Thoracic aorta (tissue), 2 donors: ENCODE data around the gene ASIC1. TPM values are rescaled to one million over a fixed set of nuclear protein-coding genes. Genes with fewer than 3 reads are reported as not detected.

Source experiments
- ATAC-seq: fragments of 150-250 bp; one replicate; pipeline ENCODE4 v1.8.0; 2017; ENCODE audit warnings: low read depth; ENCODE audit not compliant: insufficient number of reproducible peaks, low FRiP score
- DNase-seq: peaks from one replicate; pipeline ENCODE4 v3.0.0-alpha.2; 2020; ENCODE audit warnings: low spot score
- H3K27ac ChIP-seq, 2 donors: fragments of 200-600 bp; sonication (generic); 1 replicate in 1 of 2; 2 replicates in 1 of 2; pipeline ENCODE4 v1.5.1; 2016; ENCODE audit warnings: mild to moderate bottlenecking in 2 of 2, moderate library complexity in 2 of 2
- H3K27me3 ChIP-seq: fragments of 200-600 bp; sonication (generic); replicated peaks from 2 replicates; pipeline ENCODE4 v1.6.0; 2016; ENCODE audit warnings: mild to moderate bottlenecking; ENCODE audit not compliant: insufficient read depth
- H3K36me3 ChIP-seq: fragments of 200-600 bp; sonication (generic); one replicate; pipeline ENCODE4 v1.5.1; 2016
- H3K4me1 ChIP-seq, 2 donors: fragments of 200-600 bp; sonication (generic); 1 replicate in 1 of 2; 2 replicates in 1 of 2; pipeline versions ENCODE4 v1.5.1 to v1.6.0; 2016; ENCODE audit warnings: low read depth in 2 of 2, mild to moderate bottlenecking in 1 of 2; ENCODE audit not compliant: control insufficient read depth in 1 of 2
- H3K4me3 ChIP-seq: fragments of 200-600 bp; sonication (generic); 2 replicates; pipeline ENCODE4 v1.5.1; 2016; ENCODE audit warnings: mild to moderate bottlenecking
- H3K9me3 ChIP-seq: fragments of 200-600 bp; sonication (generic); 2 replicates; pipeline ENCODE4 v1.5.1; 2016
- total RNA-seq, 2 donors: library from RNA; depleted of rRNA; stranded (reverse); fragments of >200 nt; gene quantifications; one replicate each; pipeline versions ENCODE4 v1.1.0 to v1.2.3, GENCODE V29; 2016
- TF ChIP-seq, protein P1 (sequence below): fragments of 200-600 bp; sonication (generic); IDR thresholded peaks from one replicate; pipeline ENCODE4 v1.5.1; 2019; ENCODE audit warnings: antibody characterized with exemption

ASIC1 gene
- total RNA-seq, 2 donors from 2014 or later = not detected

DNA sequence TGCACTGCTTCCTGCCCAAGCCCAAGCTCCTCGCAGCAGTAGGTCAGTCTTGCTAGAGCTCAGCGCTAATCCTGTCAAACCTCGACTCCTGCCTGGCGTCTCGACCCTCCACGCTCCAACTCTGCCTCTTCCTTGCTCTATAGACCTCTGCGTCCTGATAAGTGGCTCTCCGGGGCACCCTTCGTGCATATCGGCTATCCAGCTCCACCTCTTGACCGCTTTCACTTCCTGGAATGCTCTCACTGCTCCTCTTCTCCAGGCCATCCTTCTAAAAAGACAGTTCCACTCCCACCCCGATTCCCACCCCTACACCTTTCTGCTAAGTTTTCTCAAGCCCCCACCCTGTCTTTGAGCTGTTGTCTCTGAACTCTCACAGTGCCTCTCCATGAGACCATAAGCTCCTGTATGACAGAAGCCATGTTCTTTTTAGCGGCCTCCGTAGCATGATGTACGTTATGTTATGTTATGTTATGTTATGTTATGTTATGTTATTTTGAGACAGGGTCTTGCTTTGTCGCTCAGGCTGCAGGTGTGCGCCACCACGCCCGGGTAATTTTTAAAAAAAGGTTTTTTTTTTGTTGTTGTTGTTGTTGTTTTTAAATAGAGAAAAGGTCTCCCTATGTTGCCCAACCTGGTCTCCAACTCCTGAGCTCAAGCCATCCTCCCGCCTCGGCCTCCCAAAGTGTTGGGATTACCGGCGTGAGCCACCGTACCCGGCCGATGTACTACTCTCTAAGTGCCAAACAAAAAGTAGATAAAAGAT is 55.2 kb downstream of the ASIC1 start:
- no peaks in the 10 kb centered on the region for H3K9me3 ChIP-seq
- ATAC-seq (no peak), DNase-seq (no peak)
- peak overlapping the region; percentile 74 for H3K4me3 ChIP-seq
- H3K36me3 ChIP-seq = no peaks in the 10 kb centered on the region
- H3K4me1 ChIP-seq = peaks cover 50 to 52% of the 10 kb centered on the region in 2 donors
- H3K27ac ChIP-seq = peak overlapping the region; percentile 94 to 96
- TF ChIP-seq, protein P1, sequence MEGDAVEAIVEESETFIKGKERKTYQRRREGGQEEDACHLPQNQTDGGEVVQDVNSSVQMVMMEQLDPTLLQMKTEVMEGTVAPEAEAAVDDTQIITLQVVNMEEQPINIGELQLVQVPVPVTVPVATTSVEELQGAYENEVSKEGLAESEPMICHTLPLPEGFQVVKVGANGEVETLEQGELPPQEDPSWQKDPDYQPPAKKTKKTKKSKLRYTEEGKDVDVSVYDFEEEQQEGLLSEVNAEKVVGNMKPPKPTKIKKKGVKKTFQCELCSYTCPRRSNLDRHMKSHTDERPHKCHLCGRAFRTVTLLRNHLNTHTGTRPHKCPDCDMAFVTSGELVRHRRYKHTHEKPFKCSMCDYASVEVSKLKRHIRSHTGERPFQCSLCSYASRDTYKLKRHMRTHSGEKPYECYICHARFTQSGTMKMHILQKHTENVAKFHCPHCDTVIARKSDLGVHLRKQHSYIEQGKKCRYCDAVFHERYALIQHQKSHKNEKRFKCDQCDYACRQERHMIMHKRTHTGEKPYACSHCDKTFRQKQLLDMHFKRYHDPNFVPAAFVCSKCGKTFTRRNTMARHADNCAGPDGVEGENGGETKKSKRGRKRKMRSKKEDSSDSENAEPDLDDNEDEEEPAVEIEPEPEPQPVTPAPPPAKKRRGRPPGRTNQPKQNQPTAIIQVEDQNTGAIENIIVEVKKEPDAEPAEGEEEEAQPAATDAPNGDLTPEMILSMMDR = no peak
- no peaks in the 10 kb centered on the region for H3K27me3 ChIP-seq

DNA sequence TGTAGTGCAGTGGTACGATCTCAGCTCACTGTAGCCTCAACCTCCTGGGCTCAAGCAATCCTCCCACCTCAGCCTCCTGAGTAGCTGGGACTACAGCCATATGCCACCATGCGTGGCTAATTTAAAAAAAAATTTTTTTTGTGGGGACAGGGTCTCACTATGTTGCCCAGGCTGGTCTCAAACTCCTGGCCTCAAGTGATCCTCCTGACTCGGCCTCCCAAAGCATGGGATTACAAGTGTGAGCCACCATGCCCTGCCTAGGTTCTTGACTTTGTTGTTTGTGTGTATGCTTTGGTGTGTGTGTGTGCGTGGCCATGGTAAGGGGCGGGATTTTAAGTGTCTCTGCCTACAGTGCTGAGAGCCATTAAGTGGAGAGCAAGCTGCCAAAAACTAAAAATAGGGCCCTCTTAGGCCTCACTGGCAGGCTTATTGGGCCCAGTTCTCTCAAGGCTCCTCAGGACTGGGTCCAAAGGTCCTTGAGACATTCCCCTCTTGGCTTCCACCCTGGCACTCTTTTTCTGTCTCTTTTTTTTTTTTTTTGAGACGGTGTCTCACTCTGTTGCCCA is 59.7 kb downstream of the ASIC1 start:
- H3K36me3 ChIP-seq = peaks cover 19% of the 10 kb centered on the region
- ATAC-seq = peak; percentile 14
- H3K27me3 ChIP-seq = no peaks in the 10 kb centered on the region
- TF ChIP-seq, protein P1 = no peak
- DNase-seq = no peak
- no peaks in the 10 kb centered on the region for H3K9me3 ChIP-seq
- H3K4me1 ChIP-seq = peaks cover 36 to 38% of the 10 kb centered on the region in 2 donors
- peak overlapping the region; percentile 15 for H3K4me3 ChIP-seq
- H3K27ac ChIP-seq = peak overlapping the region; percentile 45 to 49

DNA sequence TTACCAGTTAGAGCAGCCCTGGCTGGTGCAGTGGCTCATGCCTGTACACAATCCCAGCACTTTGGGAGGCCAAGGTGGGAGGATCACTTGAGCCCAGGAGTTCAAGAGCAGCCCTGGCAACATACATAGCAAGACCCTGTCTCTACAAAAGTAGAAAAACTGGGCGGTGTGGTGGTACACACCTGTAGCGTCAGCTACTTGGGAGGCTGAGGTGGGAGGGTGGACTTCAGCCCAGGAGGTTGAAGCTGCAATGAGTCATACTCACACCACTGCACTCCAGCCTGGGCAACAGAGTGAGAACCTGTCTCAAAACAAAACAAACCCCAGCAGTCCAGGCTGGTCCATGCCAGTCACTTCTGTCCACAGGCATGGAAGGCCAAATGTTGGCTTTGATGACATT is 62.0 kb downstream of the ASIC1 start:
- Histone ChIP-seq H3K4me3 (no peak overlapping the region), H3K36me3 (peaks cover 26% of the 10 kb centered on the region), H3K4me1 (peaks cover 21 to 23% of the 10 kb centered on the region in 2 donors), H3K27me3 (no peaks in the 10 kb centered on the region), H3K27ac (no peak overlapping the region), H3K9me3 (no peaks in the 10 kb centered on the region)
- no peak for ATAC-seq
- TF ChIP-seq, protein P1 = no peak
- no peak for DNase-seq

DNA sequence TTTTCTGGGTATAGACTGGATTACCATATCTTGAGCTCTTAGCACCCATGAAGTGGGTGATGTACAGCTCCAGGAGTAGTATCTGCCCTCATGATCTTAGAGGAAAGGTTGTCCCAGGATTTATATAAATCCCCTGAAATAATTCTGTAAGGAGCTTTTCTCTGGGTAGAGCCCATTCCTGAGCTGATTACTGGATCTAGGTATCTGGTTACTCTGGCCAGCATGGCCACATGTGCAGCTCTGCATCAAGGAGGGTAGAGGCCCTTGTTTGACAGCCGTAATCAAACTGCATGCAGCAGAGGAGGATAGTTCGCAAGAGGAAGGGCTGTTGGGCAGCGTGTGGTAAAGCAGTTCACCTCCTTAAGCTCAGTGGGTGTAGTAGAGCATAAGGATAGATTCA is 63.1 kb downstream of the ASIC1 start:
- peaks cover 19 to 30% of the 10 kb centered on the region in 2 donors for H3K4me1 ChIP-seq
- peaks cover 26% of the 10 kb centered on the region for H3K36me3 ChIP-seq

DNA sequence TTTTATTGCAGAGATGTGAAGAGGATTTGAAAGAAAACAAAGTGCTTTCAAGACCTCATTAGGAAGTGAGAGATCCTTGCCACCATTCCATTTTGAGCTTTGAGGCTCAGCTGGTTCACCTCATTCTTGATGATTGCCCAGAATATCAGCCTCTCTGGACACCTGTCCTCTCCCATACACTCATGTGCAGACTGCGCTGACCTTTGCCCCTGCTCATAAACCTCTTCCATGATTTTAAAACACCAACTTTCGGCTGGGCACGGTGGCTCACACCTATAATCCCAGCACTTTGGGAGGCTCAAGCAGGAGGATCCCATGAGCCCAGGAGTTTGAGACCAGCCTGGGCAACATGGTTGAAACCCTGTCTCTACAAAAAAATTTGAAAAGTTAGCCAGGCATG is 63.6 kb downstream of the ASIC1 start:
- Histone ChIP-seq H3K27ac (no peak overlapping the region), H3K4me1 (peaks cover 18 to 34% of the 10 kb centered on the region in 2 donors), H3K36me3 (peaks cover 26% of the 10 kb centered on the region), H3K4me3 (no peak overlapping the region), H3K9me3 (no peaks in the 10 kb centered on the region), H3K27me3 (no peaks in the 10 kb centered on the region)
- TF ChIP-seq, protein P1 = no peak
- no peak for ATAC-seq
- DNase-seq = no peak

More for the DNA sequence above, 63.1 kb downstream of the ASIC1 start:
- Histone ChIP-seq H3K27ac (no peak overlapping the region), H3K4me3 (no peak overlapping the region), H3K27me3 (no peaks in the 10 kb centered on the region), H3K9me3 (no peaks in the 10 kb centered on the region)
- DNase-seq = no peak
- TF ChIP-seq, protein P1 = no peak
- no peak for ATAC-seq
